ENCODE data around the gene EIF4E.

The EIF4E gene

GRCh38 chr4:98905297-98905696, 23.6 kb downstream of the EIF4E start:
- no peak for DNase-seq (ENCODE audit: low spot score)
- no peak for TF ChIP-seq CTCF (IDR thresholded peaks at IDR 0.05; ENCODE audit: borderline replicate concordance, control extremely low read depth, extremely low read depth, insufficient read depth, missing control alignments)
- in situ Hi-C loops (cut with MboI; ENCODE audit: low sequenced_read_pairs, unreplicated experiment) = no loop called here

DNA sequence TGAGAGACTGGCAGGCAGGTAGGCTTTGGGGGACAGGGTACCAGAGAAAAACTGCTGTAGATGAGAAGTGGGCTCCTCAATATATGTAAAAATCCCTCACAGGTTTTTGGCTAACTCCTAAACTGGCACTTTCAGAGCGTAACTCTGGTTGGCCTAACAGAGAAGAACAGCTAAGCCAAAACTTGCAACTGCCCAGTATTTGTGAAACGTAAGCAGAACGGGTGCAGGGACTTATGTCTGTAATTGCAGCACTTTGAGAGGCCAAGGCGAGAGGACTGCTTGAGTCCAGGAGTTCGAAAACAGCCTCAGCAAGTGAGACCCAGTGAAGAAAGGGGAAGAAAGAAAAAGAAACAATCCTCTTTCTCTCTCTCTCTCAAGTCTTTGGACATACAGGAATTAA, 25.0 kb downstream of the EIF4E start:
- no peak for DNase-seq (ENCODE audit: low spot score)
- in situ Hi-C loops (cut with MboI; ENCODE audit: low sequenced_read_pairs, unreplicated experiment) = no loop called here
- TF ChIP-seq CTCF (IDR thresholded peaks at IDR 0.05; ENCODE audit: borderline replicate concordance, control extremely low read depth, extremely low read depth, insufficient read depth, missing control alignments) = no peak

DNA sequence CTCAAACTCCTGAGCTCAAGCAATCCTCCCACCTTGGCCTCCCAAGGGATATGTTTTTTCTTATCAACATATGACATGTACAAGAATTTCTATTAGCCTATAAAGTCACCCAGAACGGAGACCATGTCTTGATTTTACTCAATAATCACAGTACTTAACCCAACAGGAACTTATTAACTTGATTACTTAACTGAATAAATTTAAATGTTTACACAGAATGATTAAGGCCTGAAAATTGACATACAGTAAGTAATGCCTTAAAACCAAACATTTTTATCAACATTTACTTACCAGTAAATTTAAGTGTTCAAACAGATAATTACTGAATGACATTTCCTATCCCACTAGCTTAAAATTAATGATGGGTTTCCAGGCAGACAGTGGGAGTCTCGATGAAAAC, 25.4 kb downstream of the EIF4E start:
- in situ Hi-C loops (cut with MboI; ENCODE audit: low sequenced_read_pairs, unreplicated experiment) = no loop called here
- TF ChIP-seq CTCF (IDR thresholded peaks at IDR 0.05; ENCODE audit: borderline replicate concordance, control extremely low read depth, extremely low read depth, insufficient read depth, missing control alignments) = no peak
- DNase-seq (ENCODE audit: low spot score) = no peak

GRCh38 chr4:98899277-98899676, 29.7 kb downstream of the EIF4E start:
- in situ Hi-C loops (cut with MboI; ENCODE audit: low sequenced_read_pairs, unreplicated experiment) = no loop called here
- no peak for DNase-seq (ENCODE audit: low spot score)

GRCh38 chr4:98891478-98892337, 37.2 kb downstream of the EIF4E start:
- in situ Hi-C loops (cut with MboI; ENCODE audit: low sequenced_read_pairs, unreplicated experiment) = no loop called here
- no peak for DNase-seq (ENCODE audit: low spot score)
- no peak for TF ChIP-seq CTCF (IDR thresholded peaks at IDR 0.05; ENCODE audit: borderline replicate concordance, control extremely low read depth, extremely low read depth, insufficient read depth, missing control alignments)

More at GRCh38 chr4:98899277-98899676, 29.7 kb downstream of the EIF4E start:
- TF ChIP-seq CTCF (IDR thresholded peaks at IDR 0.05; ENCODE audit: borderline replicate concordance, control extremely low read depth, extremely low read depth, insufficient read depth, missing control alignments) = no peak

DNA sequence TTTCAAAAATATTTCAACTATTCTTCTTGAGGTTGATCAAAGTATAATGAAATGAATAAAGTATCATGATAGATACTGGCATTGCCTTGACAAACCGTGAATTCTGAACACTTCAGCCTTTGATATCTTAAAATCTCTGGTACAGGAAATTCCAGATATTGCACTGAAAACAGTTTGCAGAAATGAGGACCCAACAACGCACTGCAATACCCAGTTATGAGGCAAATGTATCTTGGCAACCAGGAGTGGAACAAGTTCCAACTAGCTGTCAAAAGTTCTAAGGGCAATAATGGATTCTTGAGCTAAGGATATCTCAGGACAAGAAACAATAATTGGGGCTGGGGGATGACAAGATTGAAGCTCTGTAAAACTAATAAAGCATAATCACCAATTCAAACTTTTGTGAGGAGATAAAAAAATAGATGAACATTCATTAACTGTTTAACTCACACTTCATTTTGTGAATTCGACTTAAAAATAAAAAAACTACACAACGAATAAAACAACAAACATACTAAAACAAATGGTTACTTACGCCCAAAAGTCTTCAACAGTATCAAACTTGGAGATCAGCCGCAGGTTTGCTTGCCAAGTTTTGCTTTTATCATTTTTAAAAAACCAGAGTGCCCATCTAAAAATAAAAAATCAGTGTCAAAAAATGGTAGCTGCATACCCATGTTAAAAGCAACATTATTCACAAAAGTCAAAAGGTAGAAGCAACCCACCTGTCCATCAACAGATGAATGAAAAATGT, 38.1 kb downstream of the EIF4E start:
- in situ Hi-C loops (cut with MboI; ENCODE audit: low sequenced_read_pairs, unreplicated experiment) = no loop called here
- TF ChIP-seq CTCF (IDR thresholded peaks at IDR 0.05; ENCODE audit: borderline replicate concordance, control extremely low read depth, extremely low read depth, insufficient read depth, missing control alignments) = no peak
- no peak for DNase-seq (ENCODE audit: low spot score)
